Measurements from ENCODE around the gene MDM4.

MDM4 gene

DNA sequence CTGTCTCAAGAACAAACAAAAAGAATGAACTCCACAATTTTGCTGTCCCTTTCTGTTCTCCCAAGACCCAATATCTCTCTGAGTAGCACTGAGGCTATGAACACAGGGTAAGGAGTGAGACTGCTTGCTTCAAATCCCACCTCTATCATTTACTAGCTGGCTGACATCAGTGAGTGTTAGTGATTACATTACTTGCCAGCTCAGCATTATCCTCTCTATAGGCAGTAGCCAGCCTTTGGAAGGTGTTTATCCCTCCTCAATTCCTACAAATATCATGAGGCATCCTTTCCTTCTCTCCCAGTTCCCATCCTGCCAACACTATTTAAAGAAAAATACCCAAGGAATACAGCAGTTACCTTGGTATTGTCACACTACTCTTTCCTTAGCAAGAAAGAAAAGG lies 24.6 kb upstream of the MDM4 start:
- DNase-seq = no peak

- DNase-seq = peak; percentile 16 to 17
These were observed 22.8 kb upstream of the MDM4 start for GRCh38 chr1:204493145-204493983.

- no peak for DNase-seq
These were observed 22.3 kb upstream of the MDM4 start for GRCh38 chr1:204493984-204494280.

GRCh38 chr1:204494281-204495077 lies 21.7 kb upstream of the MDM4 start, which contains the start of gene PIK3C2B:
PIK3C2B (minus strand) TSS chr1:204494805; CDS start chr1:204469802, 25,003 bp downstream.
- peak; percentile 76 to 83 for DNase-seq

DNA sequence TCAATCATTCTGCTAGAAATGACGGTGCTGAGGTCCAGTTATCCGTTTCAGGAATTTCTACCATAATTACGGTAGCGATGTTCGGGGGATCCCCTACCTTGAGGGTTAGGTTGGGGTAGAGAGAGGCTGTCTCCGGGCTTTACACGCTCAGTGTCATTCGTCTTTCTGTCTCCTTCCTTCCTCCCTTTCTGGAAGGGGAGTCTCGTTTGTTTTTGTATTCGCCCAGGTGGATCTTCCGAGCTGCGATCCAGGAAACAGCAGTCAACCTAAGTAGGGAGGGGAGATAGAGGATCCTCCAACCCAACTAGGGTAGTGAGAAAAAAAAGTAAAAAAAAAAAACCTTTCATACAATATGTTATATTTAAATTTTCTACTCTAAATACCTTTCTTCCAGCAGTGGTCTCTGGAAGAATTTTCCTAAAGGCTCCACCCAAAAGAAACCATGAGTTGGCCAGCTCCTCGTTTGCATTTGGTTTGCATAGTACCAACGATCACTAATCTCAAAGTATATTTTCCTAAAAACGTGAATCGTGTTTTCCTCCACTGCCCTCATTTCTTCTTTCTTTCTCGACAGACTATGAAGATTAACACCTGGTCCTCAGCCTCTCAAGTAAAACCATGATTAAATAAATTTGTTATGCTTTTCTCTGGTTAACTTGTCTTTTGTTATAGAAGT lies 21.0 kb upstream of the MDM4 start:
- no peak for DNase-seq

DNA sequence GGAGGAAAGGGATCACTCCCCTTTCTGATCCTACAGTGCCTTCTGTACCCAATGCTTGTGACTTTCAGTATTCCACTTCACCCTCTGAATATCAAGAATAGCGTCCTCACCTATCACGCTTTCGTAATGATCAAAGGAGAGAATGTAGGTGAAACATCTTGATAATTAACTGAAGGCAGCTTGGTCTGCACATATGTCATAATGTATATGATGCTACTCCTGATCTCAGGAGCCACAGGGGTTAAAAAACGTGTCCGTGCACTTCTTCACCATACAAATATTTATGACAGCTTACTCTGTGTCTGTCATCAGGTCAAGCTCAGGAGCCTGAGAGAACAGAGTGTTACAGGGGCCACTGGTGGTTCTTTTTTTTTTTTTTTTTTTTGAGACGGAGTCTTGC lies 20.4 kb upstream of the MDM4 start:
- DNase-seq = no peak

GRCh38 chr1:204498981-204499380 lies 17.2 kb upstream of the MDM4 start:
- DNase-seq = peak; percentile 39 to 45

DNA sequence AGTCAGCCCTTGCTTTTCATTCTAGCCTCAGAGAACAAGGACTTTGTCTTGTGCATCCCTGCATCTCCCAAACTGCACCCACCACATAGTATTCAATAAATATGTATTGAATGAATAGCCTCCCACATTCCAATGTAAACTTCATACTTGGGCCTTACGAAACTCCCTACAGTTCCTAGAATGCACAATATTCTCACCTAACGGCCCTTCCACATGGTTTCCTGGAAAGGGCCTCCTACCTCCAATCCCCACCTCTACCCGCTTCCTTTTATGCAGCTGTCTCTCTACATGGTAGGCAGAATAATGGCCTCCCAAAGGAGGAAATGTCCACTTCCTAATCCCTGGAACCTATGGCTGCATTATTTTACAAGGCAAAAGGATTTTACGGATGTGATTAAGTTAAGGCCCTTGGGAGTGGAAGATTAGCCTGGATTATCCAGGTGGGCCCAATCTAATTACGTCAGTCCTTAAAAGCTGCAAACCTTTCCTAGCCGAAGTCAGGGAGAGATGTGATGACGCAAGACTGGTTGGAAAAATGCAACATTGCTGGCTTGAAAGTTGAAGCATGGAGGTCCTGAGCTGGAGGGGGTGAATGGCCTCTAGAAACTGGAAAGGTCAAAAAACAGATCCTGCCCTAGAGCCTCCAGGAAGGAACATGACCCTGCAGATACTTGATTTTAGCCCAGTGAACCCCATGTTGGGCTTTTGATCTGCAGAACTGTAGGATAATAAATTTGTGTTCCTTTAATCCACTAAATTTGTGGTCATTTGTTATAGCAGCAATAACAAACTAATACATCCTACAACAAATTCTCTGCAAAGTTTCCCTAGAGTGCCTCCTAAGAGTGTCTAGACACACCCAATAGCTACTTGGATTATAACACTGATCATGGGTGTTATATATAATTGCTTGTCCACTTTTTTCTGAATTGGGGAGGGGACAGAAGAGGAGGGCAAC lies 16.4 kb upstream of the MDM4 start:
- DNase-seq = no peak

DNA sequence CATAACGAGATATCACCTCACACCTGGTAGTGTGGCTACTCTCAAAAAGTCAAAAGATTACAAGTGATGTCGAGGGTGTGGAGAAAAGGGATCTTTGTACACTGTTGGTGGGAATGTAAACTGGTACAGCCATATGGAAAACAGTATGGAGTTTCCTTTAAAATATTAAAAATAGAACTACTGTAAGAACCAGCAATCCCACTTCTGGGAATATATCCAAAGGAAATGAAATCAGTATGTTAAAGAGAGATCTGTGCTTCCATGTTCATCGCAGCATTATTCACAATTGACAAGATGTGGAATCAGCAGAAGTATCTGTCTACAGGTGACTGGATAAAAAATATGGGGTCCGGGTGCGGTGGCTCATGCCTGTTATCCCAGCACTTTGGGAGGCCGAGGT lies 14.0 kb upstream of the MDM4 start:
- no peak for DNase-seq

DNA sequence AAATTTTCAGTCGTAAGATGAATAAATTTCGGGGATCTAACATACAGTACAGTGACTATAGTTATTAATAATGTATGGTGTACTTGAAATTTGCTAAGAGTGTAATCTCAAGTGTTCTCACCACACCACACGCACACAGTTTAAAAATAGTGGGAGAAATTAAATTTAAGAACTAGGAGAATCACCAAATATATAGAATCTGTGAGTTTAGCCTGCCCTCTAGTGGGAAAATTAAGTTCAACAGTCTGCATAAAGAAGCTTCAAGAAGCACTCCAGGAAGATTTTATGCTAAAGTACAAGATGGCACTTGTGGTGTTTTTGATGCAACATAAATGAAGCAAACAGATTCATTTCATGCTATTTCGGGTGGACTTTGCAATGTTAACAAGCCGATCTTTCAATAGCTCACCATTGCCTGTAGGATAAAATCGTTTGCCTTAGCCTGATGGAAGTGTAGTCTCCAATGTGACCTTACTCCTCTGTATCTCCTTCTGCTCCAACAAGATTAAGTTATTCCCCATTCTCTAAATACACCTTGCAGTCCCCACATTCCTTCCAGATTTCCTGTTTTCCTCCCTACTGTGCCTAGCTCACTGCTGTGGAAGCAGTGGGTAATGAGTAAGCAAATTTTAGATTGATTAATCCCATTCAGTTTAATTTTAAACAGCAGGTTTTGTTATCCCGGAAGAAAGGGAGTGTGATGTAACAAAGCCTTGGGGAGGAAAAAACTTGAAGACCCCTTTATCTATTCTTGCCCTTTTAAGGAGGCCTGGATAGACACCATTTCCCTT lies 12.9 kb upstream of the MDM4 start:
- peak; percentile 77 to 89 for DNase-seq

GRCh38 chr1:204503913-204504519 lies 12.2 kb upstream of the MDM4 start:
- no peak for DNase-seq

DNA sequence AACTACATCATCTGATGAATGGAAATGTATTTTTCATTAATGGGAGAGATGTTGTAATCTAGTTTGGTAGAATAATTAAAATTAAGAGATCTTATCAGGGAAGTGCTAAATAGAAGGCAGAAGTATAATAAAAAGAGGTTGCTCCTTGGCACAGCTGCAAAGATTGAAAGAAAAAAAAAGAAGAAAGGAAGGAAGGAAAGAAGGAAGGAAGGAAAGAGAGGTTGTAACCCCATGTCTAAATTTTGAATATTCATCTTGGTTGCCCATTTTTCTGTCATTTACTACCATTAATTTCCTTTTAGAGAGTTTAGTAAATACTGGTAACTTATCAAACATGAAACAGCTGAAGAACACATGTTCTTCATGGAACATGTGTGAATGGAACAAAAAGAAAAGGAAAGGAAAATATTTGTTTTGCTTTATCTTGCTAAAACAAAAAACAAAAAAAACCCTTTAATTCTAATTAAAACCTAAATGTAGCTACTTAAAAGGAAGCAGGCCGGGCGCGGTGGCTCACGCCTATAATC lies 10.5 kb upstream of the MDM4 start:
- DNase-seq = no peak

GRCh38 chr1:204506201-204506968 lies 9.8 kb upstream of the MDM4 start:
- DNase-seq = peak; percentile 91 to 92

DNA sequence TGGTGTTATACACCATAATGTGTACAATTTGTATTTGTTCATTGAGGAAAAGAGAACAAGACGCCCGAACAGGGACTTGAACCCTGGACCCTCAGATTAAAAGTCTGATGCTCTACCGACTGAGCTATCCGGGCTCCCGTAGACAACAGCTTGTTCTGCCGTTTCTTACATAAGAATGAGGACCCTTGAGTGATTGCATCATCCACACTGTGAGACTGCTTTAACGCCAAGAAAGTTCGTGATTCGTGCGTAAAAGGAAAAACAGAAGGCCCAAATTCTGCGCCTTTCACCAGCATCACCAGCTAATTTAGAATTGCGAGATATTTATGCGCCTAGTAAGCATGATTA lies 9.3 kb upstream of the MDM4 start:
- peak; percentile 95 to 97 for DNase-seq

DNA sequence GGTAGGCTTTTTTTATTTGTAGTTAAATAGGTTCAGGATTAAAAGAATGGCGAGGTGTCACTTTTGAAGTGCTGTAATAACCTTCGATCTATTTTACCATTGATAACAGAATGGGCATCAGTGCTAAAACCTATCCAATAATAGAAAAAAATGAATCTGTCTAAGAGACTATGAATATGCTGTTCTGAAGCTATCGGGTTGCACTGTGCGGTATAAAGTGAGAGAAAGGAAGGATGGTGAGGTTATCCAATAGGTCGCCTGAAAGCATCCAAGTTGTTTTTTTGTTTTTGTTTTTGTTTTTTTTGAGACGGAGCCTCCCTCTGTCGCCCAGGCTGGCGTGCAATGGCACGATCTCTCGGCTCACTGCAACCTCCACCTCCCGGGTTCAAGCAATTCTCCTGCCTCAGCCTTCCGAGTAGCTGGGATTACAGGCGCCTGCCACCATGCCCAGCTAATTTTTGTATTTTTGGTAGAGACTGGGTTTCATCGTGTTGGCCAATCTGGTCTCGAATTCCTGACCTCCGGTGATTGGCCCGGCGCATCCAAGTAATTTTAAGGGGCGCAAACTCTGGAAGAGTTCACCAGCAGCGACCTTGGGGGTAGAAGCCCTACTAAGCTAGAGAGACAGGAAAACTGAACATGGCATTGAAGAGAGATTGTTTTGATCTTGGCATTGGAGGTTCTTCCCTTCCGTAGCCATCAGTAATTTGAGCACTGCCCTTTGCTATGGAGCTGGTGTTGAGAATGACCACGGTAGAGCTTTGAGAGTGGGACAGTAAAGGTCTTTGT lies 8.7 kb upstream of the MDM4 start:
- peak; percentile 57 to 60 for DNase-seq

GRCh38 chr1:204509186-204509635 lies 7.0 kb upstream of the MDM4 start:
- DNase-seq = no peak

DNA sequence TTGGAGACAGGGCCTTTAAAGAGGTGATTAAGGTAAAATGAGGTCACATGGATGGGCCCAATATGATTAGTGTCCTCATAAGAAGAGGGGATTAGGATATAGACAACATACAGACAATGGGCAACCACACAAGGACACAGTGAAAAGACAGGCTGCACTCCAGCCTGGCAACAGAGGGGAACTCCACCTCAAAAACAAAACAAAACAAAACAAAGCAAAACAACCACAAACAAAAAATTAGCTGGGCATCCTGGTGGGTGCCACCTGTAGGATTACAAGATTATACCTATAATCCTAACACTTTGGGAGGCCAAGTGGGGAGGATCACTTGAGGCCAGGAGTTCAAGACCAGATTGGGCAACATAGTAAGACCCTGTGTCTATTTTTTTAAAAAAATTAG lies 4.8 kb upstream of the MDM4 start:
- no peak for DNase-seq

DNA sequence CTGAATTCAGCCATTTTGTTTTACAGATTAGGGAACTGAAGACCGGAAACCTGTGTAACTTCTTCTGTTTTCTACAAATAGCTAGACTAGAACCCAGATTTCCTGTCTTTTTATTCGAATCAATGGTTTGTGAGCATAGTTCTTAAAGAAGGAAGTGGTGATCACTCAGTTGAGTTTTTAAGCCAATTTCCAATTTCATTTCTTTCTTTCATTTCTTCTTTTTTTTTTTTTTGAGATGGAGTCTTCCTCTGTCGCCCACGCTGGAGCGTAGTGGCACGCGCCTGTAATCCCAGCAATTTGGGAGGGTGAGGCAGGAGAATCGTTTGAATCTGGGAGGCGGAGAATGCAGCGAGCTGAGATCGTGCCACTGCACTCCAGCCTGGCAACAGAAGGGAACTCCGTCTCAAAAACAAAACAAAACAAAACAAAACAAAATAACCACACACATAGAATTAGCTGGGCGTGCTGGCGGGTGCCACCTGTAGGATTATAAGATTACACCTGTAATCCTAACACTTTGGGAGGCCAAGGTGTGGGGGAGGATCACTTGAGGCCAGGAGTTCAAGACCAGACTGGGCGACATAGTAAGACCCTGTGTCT lies 3.0 kb upstream of the MDM4 start:
- peak; percentile 89 to 97 for DNase-seq

DNA sequence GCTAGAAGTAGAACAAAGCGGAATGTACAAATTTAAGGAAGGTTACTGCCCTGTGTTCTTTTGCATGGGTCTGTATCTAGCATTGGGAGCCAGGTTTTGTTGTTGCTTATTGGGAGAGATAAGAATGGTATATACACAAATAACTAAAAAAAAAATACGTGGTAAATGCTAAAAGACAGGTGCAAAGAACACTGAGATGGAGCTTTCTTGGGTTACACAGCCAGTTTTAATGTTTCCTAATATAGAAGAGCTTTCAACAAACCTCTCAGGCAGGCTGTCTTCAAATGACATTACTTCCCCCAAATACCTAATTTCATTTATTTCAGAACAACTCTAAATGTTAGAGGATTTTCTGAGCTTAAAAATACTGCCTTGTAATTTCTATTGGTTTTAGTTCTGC lies 1.4 kb upstream of the MDM4 start:
- no peak for DNase-seq
